ENCODE data around the gene ZIC5.

- TF ChIP-seq CTCF (conservative IDR thresholded peaks at IDR 0.05 in 1 of 2, IDR thresholded peaks at IDR 0.05 in 1 of 2; ENCODE audit: low read depth in 1 of 2, low read length in 2 of 2) = no peak
- no peak for TF ChIP-seq EZH2 (IDR thresholded peaks at IDR 0.05; ENCODE audit: low read length, missing control alignments)
These were observed 43.1 kb upstream of the ZIC5 start for GRCh38 chr13:100014621-100015020.
